T-helper 9 cell (primary cell): ENCODE data around the gene PDE6C.

Experiments
- DNase-seq: peaks from one replicate; pipeline ENCODE4 v3.0.0-alpha.2; 2020

The PDE6C gene

GRCh38 chr10:93707623-93708022, 95.3 kb downstream of the PDE6C start:
- DNase-seq = no peak

DNA sequence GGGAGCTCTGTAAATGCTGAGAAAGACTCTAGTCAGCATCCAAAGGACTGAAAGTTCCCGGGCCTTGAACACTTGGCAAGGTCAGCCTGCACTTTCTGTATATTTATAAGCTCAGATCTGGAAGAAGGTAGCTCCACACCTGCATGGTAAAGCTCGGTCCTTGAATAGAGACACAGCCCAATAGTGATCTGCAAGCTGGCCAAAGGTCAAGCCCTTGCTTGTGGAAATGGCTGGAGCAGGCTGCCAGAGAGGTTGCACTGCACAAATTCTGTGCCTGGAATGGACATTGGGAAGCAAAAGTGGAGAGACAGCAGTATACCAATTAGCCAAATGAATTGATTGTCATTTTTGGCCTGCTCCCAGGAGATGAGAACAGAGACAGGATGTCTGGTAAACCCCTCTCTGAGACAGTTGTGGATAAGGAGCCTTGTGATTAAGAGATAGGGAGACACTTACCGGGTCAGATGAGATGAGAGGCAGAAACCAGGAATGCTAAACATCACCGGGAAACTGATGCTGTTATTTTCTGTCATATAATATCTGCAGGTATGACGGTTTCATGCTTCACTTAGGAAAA, 98.1 kb downstream of the PDE6C start:
- DNase-seq = no peak

GRCh38 chr10:93711891-93712290, 99.6 kb downstream of the PDE6C start:
- no peak for DNase-seq

DNA sequence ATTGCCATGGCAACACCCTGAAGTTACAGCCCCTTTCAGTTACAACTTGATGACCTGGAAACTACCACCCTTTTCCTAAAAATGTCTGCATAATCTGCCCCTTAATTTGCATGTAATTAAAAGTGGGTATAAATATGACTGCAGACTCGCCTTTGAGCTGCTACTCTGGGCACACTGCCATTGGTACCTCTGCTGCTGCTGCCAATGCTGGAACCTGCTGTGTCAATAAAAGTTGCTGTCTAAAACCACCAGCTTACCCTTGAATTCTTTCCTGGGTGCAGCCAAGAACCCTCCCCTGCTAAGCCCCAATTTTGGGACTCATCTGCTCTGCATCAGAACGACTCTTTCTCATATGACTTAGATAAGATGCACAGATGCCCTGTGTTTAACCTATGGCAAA, 100.3 kb downstream of the PDE6C start:
- no peak for DNase-seq

- DNase-seq = no peak
These were observed 103.0 kb downstream of the PDE6C start for GRCh38 chr10:93715345-93715744.
